SK-N-SH (cell line): Measurements from ENCODE around the gene MROH2A.

Source experiments
- CTCF ChIP-seq: fragments of 200-600 bp; sonication (generic); IDR thresholded peaks from 2 replicates; pipeline ENCODE4 v1.6.1; 2017; ENCODE audit warnings: antibody characterized with exemption, mild to moderate bottlenecking, moderate library complexity
- EZH2phosphoT487 ChIP-seq: fragments of 200-600 bp; sonication (generic); IDR thresholded peaks from 2 replicates; pipeline ENCODE4 v1.6.1; 2017; ENCODE audit warnings: low read depth, mixed run types, mild to moderate bottlenecking, antibody characterized with exemption, moderate library complexity, borderline replicate concordance
- FOXM1 ChIP-seq: IDR thresholded peaks from 2 replicates; pipeline ENCODE4 v1.4.0; 2012; ENCODE audit warnings: low read depth, mild to moderate bottlenecking
- GABPA ChIP-seq: IDR thresholded peaks from 2 replicates; pipeline ENCODE4 v1.4.0; 2012; ENCODE audit warnings: low read depth, mild to moderate bottlenecking
- RAD21 ChIP-seq: IDR thresholded peaks from 2 replicates; pipeline ENCODE4 v1.6.1; 2012; ENCODE audit warnings: mild to moderate bottlenecking, low read length
- RFX5 ChIP-seq: IDR thresholded peaks from 2 replicates; pipeline ENCODE4 v1.6.1; 2012; ENCODE audit warnings: mild to moderate bottlenecking, improper control_type of control experiment, low read length

GRCh38 chr2:233821196-233821595 is 43.1 kb downstream of the MROH2A start:
- TF ChIP-seq GABPA (no peak), CTCF (no peak), EZH2phosphoT487 (no peak), RAD21 (no peak), RFX5 (no peak), FOXM1 (no peak)
